HepG2 (cell line): ENCODE data around the gene ZC3H14. TPM values are rescaled to one million over a fixed set of nuclear protein-coding genes. Genes with fewer than 3 reads are reported as not detected.
A peak's percentile ranks its signal among the peaks of the same experiment; 100 is the strongest.

Experiments used
- ATAC-seq: fragments of 200-7000 bp; cut with Tn5 transposase; 3 replicates; pipeline ENCODE4 v1.9.1; 2020; ENCODE audit warnings: mild to moderate bottlenecking, moderate library complexity
- BruUV-seq: library from RNA; stranded (reverse); fragments of 400-500 nt; replicated peaks from 2 replicates; lab custom pipeline; 2021; lab: Mats Ljungman, UMichigan
- CTCF ChIA-PET: fragments of 300-600 bp; formaldehyde crosslinking; extraction: SDS; loops from one replicate; lab custom pipeline; 2021; ENCODE audit warnings: low total read pairs, inconsistent platforms, low intra/inter-chr PET ratio; lab: Yijun Ruan, JAX
- POLR2A ChIA-PET: fragments of 350-600 bp; sonication (Branson Sonifier 250); formaldehyde crosslinking; loops from one replicate; lab custom pipeline; 2020; ENCODE audit warnings: antibody characterized with exemption, inconsistent platforms; lab: Yijun Ruan, JAX
- DNase-seq: peaks from one replicate; pipeline ENCODE4 v3.0.0-alpha.2; 2015; ENCODE audit warnings: low spot score
- FAIRE-seq: peaks from 3 replicates; lab custom pipeline; 2011; peaks lifted over from hg19 to GRCh38; lab: Jason Lieb, UNC
- H2AFZ ChIP-seq: one replicate; pipeline ENCODE4 v1.6.1; 2011; ENCODE audit warnings: low read length, inconsistent platforms
- H3K27ac ChIP-seq: fragments of 300-600 bp; 3 replicates; pipeline ENCODE4 v1.8.0; 2011; ENCODE audit warnings: mixed run types, mild to moderate bottlenecking, mixed read lengths, low read length, inconsistent platforms; ENCODE audit not compliant: insufficient read depth; ENCODE audit errors: extremely low read length
- H3K27me3 ChIP-seq, 2 experiments: fragments of 200-600 bp in 1 of 2; 2 replicates in 1 of 2; 3 replicates in 1 of 2; pipeline versions ENCODE4 v1.6.0 to v1.8.0; 2011; ENCODE audit warnings: low read length in 2 of 2, mild to moderate bottlenecking in 2 of 2, moderate library complexity in 2 of 2, inconsistent platforms in 1 of 2; ENCODE audit not compliant: insufficient read depth in 2 of 2, control insufficient read depth in 1 of 2
- H3K36me3 ChIP-seq, 2 experiments: fragments of 200-600 bp in 1 of 2; replicated peaks in 1 of 2; 2 replicates in 1 of 2; 3 replicates in 1 of 2; pipeline versions ENCODE4 v1.5.1 to v1.8.0; 2011; ENCODE audit warnings: low read length in 2 of 2, inconsistent platforms in 1 of 2; ENCODE audit not compliant: insufficient read depth in 2 of 2, control insufficient read depth in 1 of 2
- H3K4me1 ChIP-seq: 2 replicates; pipeline ENCODE4 v1.5.1; 2012; ENCODE audit warnings: low read length, inconsistent platforms; ENCODE audit not compliant: insufficient read depth
- H3K4me2 ChIP-seq: 2 replicates; pipeline ENCODE4 v1.6.0; 2011; ENCODE audit warnings: low read depth, low read length, inconsistent platforms
- H3K4me3 ChIP-seq, 3 experiments: fragments of 200-600 bp in 1 of 3; sonication (generic), shearing (Covaris generic) in 1 of 3; replicated peaks in 1 of 3; 2 replicates each; pipeline ENCODE4 v1.5.1; 2011 to 2016; ENCODE audit warnings: low read length in 3 of 3, inconsistent platforms in 2 of 3, low read depth in 2 of 3, mild to moderate bottlenecking in 2 of 3, control low read depth in 1 of 3, mixed read lengths in 1 of 3; ENCODE audit not compliant: insufficient read depth in 1 of 3
- H3K79me2 ChIP-seq: one replicate; pipeline ENCODE4 v1.6.1; 2011; ENCODE audit warnings: low read length, inconsistent platforms; ENCODE audit not compliant: insufficient read depth
- H3K9ac ChIP-seq: 2 replicates; pipeline ENCODE4 v1.6.0; 2011; ENCODE audit warnings: mild to moderate bottlenecking, low read depth, low read length, inconsistent platforms; ENCODE audit not compliant: insufficient read depth
- H3K9me3 ChIP-seq: 2 replicates; pipeline ENCODE4 v1.5.1; 2012; ENCODE audit warnings: mild to moderate bottlenecking, low read length
- H4K20me1 ChIP-seq: 2 replicates; pipeline ENCODE4 v1.6.0; 2011; ENCODE audit warnings: inconsistent platforms, mild to moderate bottlenecking, low read length, moderate library complexity; ENCODE audit not compliant: insufficient read depth
- CEBPB ChIP-seq: IDR thresholded peaks from 2 replicates; pipeline ENCODE4 v1.6.1; 2011; ENCODE audit warnings: low read depth, low read length, improper control_type of control experiment, borderline replicate concordance
- FOXM1 ChIP-seq: sonication (generic); formaldehyde crosslinking; IDR thresholded peaks from 2 replicates; pipeline ENCODE4 v1.5.0; 2020; ENCODE audit warnings: missing genetic modification reagents
- KDM3A ChIP-seq: IDR thresholded peaks from 2 replicates; pipeline ENCODE4 v1.6.1; 2018; ENCODE audit warnings: low read depth, missing compliant biosample characterization
- RAD21 ChIP-seq: fragments of 450-650 bp; formaldehyde crosslinking; IDR thresholded peaks from 2 replicates; pipeline ENCODE4 v1.5.0; 2020; ENCODE audit warnings: mild to moderate bottlenecking
- SIN3B ChIP-seq: fragments of 150-350 bp; IDR thresholded peaks from 2 replicates; pipeline ENCODE4 v1.6.1; 2014; ENCODE audit warnings: low read length
- SMYD3 ChIP-seq: sonication (generic); formaldehyde crosslinking; IDR thresholded peaks from 2 replicates; pipeline ENCODE4 v1.8.1; 2023; ENCODE audit warnings: mild to moderate bottlenecking, missing genetic modification reagents
- SRSF4 ChIP-seq: fragments of 200-400 bp; formaldehyde crosslinking; IDR thresholded peaks from one replicate; pipeline ENCODE4 v1.6.1; 2018; ENCODE audit warnings: mild to moderate bottlenecking, low read depth, low read length, moderate library complexity; ENCODE audit not compliant: poor library complexity, severe bottlenecking
- ZFP36L1 ChIP-seq: sonication (generic); formaldehyde crosslinking; IDR thresholded peaks from 2 replicates; pipeline ENCODE4 v1.8.0; 2022; ENCODE audit warnings: mild to moderate bottlenecking, missing genetic modification reagents, moderate library complexity
- ZNF274 ChIP-seq: sonication (generic); formaldehyde crosslinking; IDR thresholded peaks from 2 replicates; pipeline ENCODE4 v1.5.1; 2020; ENCODE audit warnings: mild to moderate bottlenecking, missing genetic modification reagents
- ZNF44 ChIP-seq: sonication (generic); formaldehyde crosslinking; IDR thresholded peaks from 2 replicates; pipeline ENCODE4 v1.5.1; 2020; ENCODE audit warnings: mild to moderate bottlenecking, missing genetic modification reagents
- ZNF567 ChIP-seq: sonication (generic); formaldehyde crosslinking; IDR thresholded peaks from 2 replicates; pipeline ENCODE4 v1.8.1; 2023; ENCODE audit warnings: mild to moderate bottlenecking, missing genetic modification reagents, borderline replicate concordance
- ZNF577 ChIP-seq: sonication (generic); formaldehyde crosslinking; IDR thresholded peaks from 2 replicates; pipeline ENCODE4 v1.4.0; 2020; ENCODE audit warnings: mild to moderate bottlenecking, low read depth, missing genetic modification reagents, borderline replicate concordance
- WGBS: methylation state at CpG from one replicate; pipeline ENCODE4 v1.1.6; 2017; ENCODE audit warnings: low lambda C conversion rate; 5-methylcytosine and 5-hydroxymethylcytosine counted together
- in situ Hi-C: cut with HindIII; loops from 2 replicates; pipeline ENCODE4 v1.10.0; 2017; ENCODE audit warnings: low pct_unique_long_range_greater_than_20kb; ENCODE audit not compliant: extremely low pct_ligation_motif_present
- intact Hi-C: fragments of 100-400 bp; cut with micrococcal nuclease; formaldehyde crosslinking; loops from one replicate; pipeline ENCODE4 v1.10.0; 2022; ENCODE audit not compliant: unreplicated experiment
- polyA plus RNA-seq, 8 experiments: library from polyadenylated mRNA; depleted of rRNA in 3 of 8; stranded (reverse) in 7 of 8; unstranded in 1 of 8; fragments of >200 nt; fragmentation: Illumina TruSeq in 4 of 8; extraction: Trizol in 4 of 8; gene quantifications; 2 replicates each; pipeline versions ENCODE4 v1.2.1 to v1.2.3, GENCODE V29; 2011 to 2016; ENCODE audit warnings: low read depth in 4 of 8, missing spikeins in 1 of 8, mixed read lengths in 1 of 8; ENCODE audit not compliant: insufficient read depth in 1 of 8
- total RNA-seq, 5 experiments: library from RNA; depleted of rRNA; stranded (reverse); fragments of >200 nt; fragmentation: Illumina TruSeq; extraction: Trizol; gene quantifications; 2 replicates each; pipeline ENCODE4 v1.2.3, GENCODE V29; 2016; ENCODE audit warnings: low read depth in 1 of 5
- TF ChIP-seq, protein P1 (sequence below): conservative IDR thresholded peaks from 2 replicates; pipeline ENCODE4 v1.6.1; 2018; ENCODE audit warnings: missing genetic modification reagents
- TF ChIP-seq, protein P2 (sequence below): sonication (generic); formaldehyde crosslinking; IDR thresholded peaks from 2 replicates; pipeline ENCODE4 v1.4.0; 2020; ENCODE audit warnings: mild to moderate bottlenecking, missing genetic modification reagents

Gene ZC3H14
- total and polyA plus RNA-seq, 2 of the 13 experiments (the other 11 are each of a cell fraction or from before 2014, with no cell fraction given): 65.1 to 67.5 TPM

DNA sequence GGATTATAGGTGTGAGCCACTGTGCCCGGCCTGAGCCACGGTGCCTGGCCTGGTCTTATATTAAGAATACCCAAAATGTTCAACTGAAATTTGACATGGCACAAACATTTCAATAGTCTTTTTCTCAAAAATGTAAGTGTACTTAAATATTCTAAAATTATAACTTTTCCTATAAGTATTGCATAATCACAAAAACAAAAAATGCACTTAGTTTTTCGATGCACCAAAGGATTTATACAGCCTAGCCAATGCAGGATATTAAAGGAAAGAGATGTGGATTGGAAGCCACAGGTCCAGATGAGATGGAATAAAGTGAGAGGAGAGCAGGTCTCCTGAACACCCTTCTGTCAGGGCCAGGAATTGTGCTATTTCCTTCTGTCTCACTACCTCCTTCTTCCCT is 62.8 kb downstream of the ZC3H14 start:
- Histone ChIP-seq H4K20me1 (no peaks in the 10 kb centered on the region), H3K27me3 (no peaks in the 10 kb centered on the region), H3K9ac (no peak overlapping the region)
- CTCF ChIA-PET: no interaction called here
- intact Hi-C loops: no loop called here
- in situ Hi-C loops: no loop called here
- TF ChIP-seq CEBPB (0 out of 2 replicates have a peak, but pooled peaks have one; percentile 35), FOXM1 (CRISPR knock-in tag) (no peak)
- TF ChIP-seq, all 625 proteins: peak for 1
- H3K9me3 ChIP-seq: no peaks in the 10 kb centered on the region
- no TSS peak for BruUV-seq
- no peak overlapping the region for H3K4me3 ChIP-seq
- H3K27ac ChIP-seq: no peak overlapping the region
- 61% methylated on average over 3 of the region's 3 CpGs for WGBS
- H3K4me2 ChIP-seq: no peak overlapping the region
- H3K79me2 ChIP-seq: no peaks in the 10 kb centered on the region
- no peaks in the 10 kb centered on the region for H3K36me3 ChIP-seq
- POLR2A ChIA-PET: no interaction called here
- ATAC-seq (no peak), DNase-seq (no peak), FAIRE-seq (no peak)
- no peaks in the 10 kb centered on the region for H3K4me1 ChIP-seq
- H2AFZ ChIP-seq: no peak overlapping the region

DNA sequence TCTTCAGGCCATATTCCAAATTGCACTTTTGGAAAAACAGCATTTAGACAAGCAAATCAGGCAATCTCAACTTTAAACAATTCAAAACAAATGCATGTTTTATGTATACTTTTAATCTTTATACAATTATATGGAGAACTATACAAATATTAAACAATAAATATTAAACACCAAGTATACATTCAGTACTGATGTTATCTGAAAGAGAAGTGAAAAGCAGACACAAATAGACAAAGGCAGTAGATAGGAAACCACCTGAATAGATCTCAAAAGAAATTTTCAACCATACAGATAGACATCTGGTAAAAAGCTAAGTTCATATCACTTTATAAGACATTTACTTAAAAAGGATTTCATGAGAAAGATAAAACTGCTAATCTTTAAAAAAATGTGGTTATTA is 65.2 kb downstream of the ZC3H14 start:
- H3K4me3 ChIP-seq: no peak overlapping the region
- no peak overlapping the region for H3K27ac ChIP-seq
- H3K36me3 ChIP-seq: no peaks in the 10 kb centered on the region
- no peaks in the 10 kb centered on the region for H3K27me3 ChIP-seq
- no peaks in the 10 kb centered on the region for H3K9me3 ChIP-seq
- H3K4me1 ChIP-seq: no peaks in the 10 kb centered on the region
- no peak for ATAC-seq
- in situ Hi-C loops: no loop called here
- intact Hi-C loops: no loop called here
- POLR2A ChIA-PET: no interaction called here
- no TSS peak for BruUV-seq
- no peaks in the 10 kb centered on the region for H3K79me2 ChIP-seq
- H4K20me1 ChIP-seq: no peaks in the 10 kb centered on the region
- no peak overlapping the region for H2AFZ ChIP-seq
- no peak overlapping the region for H3K9ac ChIP-seq
- no peak for FAIRE-seq
- DNase-seq: no peak
- CTCF ChIA-PET: no interaction called here
- no peak overlapping the region for H3K4me2 ChIP-seq
- TF ChIP-seq, protein P1, sequence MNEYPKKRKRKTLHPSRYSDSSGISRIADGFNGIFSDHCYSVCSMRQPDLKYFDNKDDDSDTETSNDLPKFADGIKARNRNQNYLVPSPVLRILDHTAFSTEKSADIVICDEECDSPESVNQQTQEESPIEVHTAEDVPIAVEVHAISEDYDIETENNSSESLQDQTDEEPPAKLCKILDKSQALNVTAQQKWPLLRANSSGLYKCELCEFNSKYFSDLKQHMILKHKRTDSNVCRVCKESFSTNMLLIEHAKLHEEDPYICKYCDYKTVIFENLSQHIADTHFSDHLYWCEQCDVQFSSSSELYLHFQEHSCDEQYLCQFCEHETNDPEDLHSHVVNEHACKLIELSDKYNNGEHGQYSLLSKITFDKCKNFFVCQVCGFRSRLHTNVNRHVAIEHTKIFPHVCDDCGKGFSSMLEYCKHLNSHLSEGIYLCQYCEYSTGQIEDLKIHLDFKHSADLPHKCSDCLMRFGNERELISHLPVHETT: no peak
- no peak for TF ChIP-seq ZNF44 (CRISPR knock-in tag)
- TF ChIP-seq ZNF274: no peak
- TF ChIP-seq FOXM1 (CRISPR knock-in tag): no peak
- TF ChIP-seq SIN3B: no peak
- no peak for TF ChIP-seq RAD21 (CRISPR knock-in tag)
- TF ChIP-seq ZNF577: no peak
- no peak for TF ChIP-seq ZNF567 (CRISPR knock-in tag)
- no peak for TF ChIP-seq ZFP36L1 (CRISPR knock-in tag)
- TF ChIP-seq, protein P2, sequence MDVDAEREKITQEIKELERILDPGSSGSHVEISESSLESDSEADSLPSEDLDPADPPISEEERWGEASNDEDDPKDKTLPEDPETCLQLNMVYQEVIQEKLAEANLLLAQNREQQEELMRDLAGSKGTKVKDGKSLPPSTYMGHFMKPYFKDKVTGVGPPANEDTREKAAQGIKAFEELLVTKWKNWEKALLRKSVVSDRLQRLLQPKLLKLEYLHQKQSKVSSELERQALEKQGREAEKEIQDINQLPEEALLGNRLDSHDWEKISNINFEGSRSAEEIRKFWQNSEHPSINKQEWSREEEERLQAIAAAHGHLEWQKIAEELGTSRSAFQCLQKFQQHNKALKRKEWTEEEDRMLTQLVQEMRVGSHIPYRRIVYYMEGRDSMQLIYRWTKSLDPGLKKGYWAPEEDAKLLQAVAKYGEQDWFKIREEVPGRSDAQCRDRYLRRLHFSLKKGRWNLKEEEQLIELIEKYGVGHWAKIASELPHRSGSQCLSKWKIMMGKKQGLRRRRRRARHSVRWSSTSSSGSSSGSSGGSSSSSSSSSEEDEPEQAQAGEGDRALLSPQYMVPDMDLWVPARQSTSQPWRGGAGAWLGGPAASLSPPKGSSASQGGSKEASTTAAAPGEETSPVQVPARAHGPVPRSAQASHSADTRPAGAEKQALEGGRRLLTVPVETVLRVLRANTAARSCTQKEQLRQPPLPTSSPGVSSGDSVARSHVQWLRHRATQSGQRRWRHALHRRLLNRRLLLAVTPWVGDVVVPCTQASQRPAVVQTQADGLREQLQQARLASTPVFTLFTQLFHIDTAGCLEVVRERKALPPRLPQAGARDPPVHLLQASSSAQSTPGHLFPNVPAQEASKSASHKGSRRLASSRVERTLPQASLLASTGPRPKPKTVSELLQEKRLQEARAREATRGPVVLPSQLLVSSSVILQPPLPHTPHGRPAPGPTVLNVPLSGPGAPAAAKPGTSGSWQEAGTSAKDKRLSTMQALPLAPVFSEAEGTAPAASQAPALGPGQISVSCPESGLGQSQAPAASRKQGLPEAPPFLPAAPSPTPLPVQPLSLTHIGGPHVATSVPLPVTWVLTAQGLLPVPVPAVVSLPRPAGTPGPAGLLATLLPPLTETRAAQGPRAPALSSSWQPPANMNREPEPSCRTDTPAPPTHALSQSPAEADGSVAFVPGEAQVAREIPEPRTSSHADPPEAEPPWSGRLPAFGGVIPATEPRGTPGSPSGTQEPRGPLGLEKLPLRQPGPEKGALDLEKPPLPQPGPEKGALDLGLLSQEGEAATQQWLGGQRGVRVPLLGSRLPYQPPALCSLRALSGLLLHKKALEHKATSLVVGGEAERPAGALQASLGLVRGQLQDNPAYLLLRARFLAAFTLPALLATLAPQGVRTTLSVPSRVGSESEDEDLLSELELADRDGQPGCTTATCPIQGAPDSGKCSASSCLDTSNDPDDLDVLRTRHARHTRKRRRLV: no peak
- no peak for TF ChIP-seq SMYD3
- no peak for TF ChIP-seq SRSF4
- TF ChIP-seq KDM3A: no peak
